GM18526 (cell line): ENCODE data around the gene HOXD12.

ENCODE experiments used
- POLR2A ChIP-seq: IDR thresholded peaks from 3 replicates; pipeline ENCODE4 v1.6.1; 2011; ENCODE audit not compliant: insufficient read length; ENCODE audit errors: extremely low read depth

Gene HOXD12

DNA sequence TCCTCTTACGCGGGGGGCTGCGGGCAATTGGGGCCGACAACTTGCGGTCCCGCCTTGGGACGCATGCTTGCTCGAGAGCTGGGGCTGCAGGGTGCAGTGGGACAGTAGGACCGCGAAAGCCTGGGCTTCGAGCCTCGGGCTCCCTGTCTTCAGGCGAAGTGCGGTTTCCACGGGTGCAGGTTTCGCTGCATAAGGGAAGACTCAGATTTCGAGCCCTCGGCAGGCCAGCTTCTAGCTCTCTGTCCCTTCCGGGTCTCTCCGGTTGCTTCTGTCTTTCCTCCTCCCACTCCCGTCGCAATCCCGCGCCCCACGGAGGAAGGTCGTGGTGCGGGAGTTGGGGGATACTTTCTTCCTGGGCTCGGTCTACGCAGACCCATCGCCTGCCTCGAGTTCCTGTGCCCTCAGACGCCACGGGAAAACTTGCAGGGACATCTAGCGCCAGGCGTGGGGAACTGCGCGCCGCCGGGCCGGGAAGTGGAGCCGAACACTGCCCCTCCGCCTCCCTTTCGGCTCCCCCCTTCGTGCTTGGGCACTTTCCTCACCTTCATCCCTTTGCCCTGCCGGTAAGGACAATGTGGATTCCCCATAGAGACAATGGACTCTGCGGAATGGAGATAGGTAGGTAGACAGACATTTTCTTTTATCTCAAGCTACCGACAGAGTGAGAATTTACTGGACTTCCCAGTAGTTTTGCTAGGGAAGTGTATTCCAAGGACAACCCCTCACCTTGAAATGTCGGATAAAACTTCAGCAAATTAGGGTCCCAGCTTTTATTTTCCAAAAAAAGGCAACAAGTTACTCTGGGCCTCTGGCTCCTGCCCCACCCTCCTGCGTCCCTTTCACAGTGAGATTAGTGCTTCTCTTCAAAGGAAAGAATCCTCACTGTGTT, 11.3 kb upstream of the HOXD12 start:
- no peak for TF ChIP-seq POLR2A

- no peak for TF ChIP-seq POLR2A
Observed at GRCh38 chr2:176088937-176089842, 10.4 kb upstream of the HOXD12 start.

- no peak for TF ChIP-seq POLR2A
Observed at GRCh38 chr2:176089843-176090395, 9.7 kb upstream of the HOXD12 start.

DNA sequence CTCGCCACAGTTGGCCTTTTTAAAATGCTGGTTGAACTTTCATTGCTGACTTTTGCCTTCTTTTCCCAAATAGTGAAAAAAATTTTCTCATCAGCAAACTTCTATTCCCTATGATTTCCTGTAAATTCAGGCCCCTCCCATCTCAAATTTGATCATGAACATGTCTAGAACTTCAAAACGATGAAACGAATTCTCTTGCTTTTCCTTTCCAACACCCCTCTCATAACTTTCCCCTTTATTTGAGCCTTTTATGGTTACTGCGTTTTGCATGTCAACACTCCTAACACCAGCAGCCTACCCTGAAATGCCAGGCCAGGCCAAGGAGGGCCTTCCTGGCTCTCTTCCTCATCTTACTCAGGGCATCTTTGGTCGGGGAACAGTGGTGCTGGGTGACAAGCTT, 8.7 kb upstream of the HOXD12 start:
- no peak for TF ChIP-seq POLR2A

GRCh38 chr2:176091329-176092258, 8.0 kb upstream of the HOXD12 start:
- TF ChIP-seq POLR2A: no peak

- no peak for TF ChIP-seq POLR2A
Observed at GRCh38 chr2:176092270-176093144, 7.1 kb upstream of the HOXD12 start, which contains the start of gene HOXD13. TSS of gene HOXD13 (plus strand) at chr2:176092721. CDS start at chr2:176092891, 170 bp downstream.

- no peak for TF ChIP-seq POLR2A
Observed at GRCh38 chr2:176093145-176093897, 6.3 kb upstream of the HOXD12 start.

- no peak for TF ChIP-seq POLR2A
Observed at GRCh38 chr2:176093898-176094249, 5.7 kb upstream of the HOXD12 start.

- no peak for TF ChIP-seq POLR2A
Observed at GRCh38 chr2:176094349-176094748, 5.2 kb upstream of the HOXD12 start.

DNA sequence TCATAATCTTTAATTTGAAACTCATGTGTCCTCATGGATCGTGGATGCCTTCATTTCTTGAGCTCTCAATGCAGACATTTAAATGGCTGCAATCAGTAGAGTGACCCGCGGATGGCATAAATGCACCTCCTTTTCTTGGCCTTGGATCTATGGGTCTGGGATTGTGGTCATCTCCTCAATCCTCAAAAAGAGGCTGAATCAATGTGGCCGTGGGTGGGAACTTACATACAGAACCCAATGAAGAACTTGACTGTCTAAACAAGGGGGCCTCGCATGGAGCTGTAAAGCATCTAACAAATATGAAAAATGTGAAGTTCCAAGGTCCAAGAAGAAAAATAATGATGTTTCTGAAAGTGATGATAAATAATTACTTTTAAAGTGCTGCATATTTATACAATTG, 4.2 kb upstream of the HOXD12 start:
- TF ChIP-seq POLR2A: no peak

GRCh38 chr2:176096243-176096985, 3.2 kb upstream of the HOXD12 start:
- TF ChIP-seq POLR2A: no peak
